ENCODE results near the gene SH3RF2. TPM values are rescaled to one million over a fixed set of nuclear protein-coding genes. Genes with fewer than 3 reads are reported as not detected.
"Not testable (repeated sequence)": the region's sequence is repeated elsewhere in the genome, so short reads cannot be mapped to it uniquely, and the experiment has no call there.

Gene SH3RF2
- 376 TPM for total RNA-seq
- long read RNA-seq, partial matches to known transcripts, result 458 of 487 reads
- long read RNA-seq, other reads (novel, unspliced or antisense), result 28 of 487 reads

DNA sequence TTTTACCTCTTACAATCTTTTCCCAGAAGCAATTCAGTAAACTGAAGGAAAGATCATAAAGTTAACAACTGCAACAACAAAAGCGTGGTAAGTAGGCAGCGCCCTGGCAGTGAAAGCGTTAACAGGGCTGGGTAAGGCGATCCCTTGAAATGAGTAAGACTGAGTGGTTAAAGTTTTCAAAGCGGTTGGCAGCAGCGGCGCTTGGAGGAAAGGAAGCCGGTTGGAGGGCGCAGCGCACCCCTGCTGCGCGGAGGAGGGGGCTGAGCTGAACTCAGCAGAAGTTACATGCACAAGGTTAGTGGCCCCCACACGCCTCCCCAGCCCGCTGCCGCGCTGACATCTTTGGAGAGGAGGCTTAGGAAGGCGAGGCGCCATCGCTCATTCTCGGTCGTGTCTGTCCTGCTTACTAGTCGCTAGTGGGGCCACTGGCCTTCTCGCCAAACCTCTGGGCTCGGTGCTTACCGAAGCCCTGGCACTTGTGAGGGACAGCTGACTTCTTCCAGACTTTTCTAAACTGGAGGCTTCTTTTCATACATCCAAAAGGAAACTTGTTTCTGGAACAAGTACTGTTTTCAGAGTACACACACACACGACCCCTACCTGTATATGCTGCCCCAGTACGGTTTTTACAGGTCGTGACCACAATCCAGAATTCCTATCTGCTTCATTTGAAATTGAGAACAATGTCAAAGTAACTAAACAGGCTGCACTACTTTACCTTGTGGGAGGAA is at the start of gene SH3RF2:
SH3RF2 (plus strand) TSS at position 178 of the 731 bp plus-strand sequence. CDS start 1,351 bp downstream, outside the sequence.
- TF ChIP-seq, protein P1, sequence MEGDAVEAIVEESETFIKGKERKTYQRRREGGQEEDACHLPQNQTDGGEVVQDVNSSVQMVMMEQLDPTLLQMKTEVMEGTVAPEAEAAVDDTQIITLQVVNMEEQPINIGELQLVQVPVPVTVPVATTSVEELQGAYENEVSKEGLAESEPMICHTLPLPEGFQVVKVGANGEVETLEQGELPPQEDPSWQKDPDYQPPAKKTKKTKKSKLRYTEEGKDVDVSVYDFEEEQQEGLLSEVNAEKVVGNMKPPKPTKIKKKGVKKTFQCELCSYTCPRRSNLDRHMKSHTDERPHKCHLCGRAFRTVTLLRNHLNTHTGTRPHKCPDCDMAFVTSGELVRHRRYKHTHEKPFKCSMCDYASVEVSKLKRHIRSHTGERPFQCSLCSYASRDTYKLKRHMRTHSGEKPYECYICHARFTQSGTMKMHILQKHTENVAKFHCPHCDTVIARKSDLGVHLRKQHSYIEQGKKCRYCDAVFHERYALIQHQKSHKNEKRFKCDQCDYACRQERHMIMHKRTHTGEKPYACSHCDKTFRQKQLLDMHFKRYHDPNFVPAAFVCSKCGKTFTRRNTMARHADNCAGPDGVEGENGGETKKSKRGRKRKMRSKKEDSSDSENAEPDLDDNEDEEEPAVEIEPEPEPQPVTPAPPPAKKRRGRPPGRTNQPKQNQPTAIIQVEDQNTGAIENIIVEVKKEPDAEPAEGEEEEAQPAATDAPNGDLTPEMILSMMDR (IDR thresholded peaks at IDR 0.05; ENCODE audit: borderline replicate concordance), result no peak
- no peaks in the 10 kb centered on the region for H3K9me3 ChIP-seq (replicated peaks)
- peaks cover 10% of the 10 kb centered on the region for H3K27me3 ChIP-seq (ENCODE audit: low read depth)
- peak within 1 kb of the TSS; percentile 65 for H3K4me3 ChIP-seq
- intact Hi-C loops (cut with micrococcal nuclease), result no loop called here
- H3K36me3 ChIP-seq, result no peaks in the 10 kb centered on the region
- peak within 1 kb of the TSS; percentile 54 for H3K27ac ChIP-seq (replicated peaks)
- peak; percentile 30 for DNase-seq
- H3K4me1 ChIP-seq, result peaks cover 44% of the 10 kb centered on the region

- TF ChIP-seq, protein P1 (IDR thresholded peaks at IDR 0.05; ENCODE audit: borderline replicate concordance), result no peak
- intact Hi-C loops (cut with micrococcal nuclease), result no loop called here
Observed at GRCh38 chr5:145887217-145887616, 49.2 kb upstream of the SH3RF2 start.

GRCh38 chr5:145887976-145888574 is 48.3 kb upstream of the SH3RF2 start:
- Histone ChIP-seq H3K36me3 (no peaks in the 10 kb centered on the region), H3K4me1 (no peaks in the 10 kb centered on the region), H3K9me3 (replicated peaks) (peaks cover 20% of the 10 kb centered on the region), H3K27me3 (ENCODE audit: low read depth) (no peaks in the 10 kb centered on the region), H3K4me3 (no peak overlapping the region), H3K27ac (replicated peaks) (no peak overlapping the region)
- TF ChIP-seq, protein P1 (IDR thresholded peaks at IDR 0.05; ENCODE audit: borderline replicate concordance), result peak; percentile 68
- intact Hi-C loops (cut with micrococcal nuclease), result no loop called here
- no peak for DNase-seq

More at GRCh38 chr5:145887217-145887616, 49.2 kb upstream of the SH3RF2 start:
- H3K4me3 ChIP-seq, result no peak overlapping the region
- no peak overlapping the region for H3K27ac ChIP-seq (replicated peaks)
- no peaks in the 10 kb centered on the region for H3K27me3 ChIP-seq (ENCODE audit: low read depth)
- no peaks in the 10 kb centered on the region for H3K36me3 ChIP-seq
- no peak for DNase-seq
- peaks cover 21% of the 10 kb centered on the region for H3K9me3 ChIP-seq (replicated peaks)
- H3K4me1 ChIP-seq, result no peaks in the 10 kb centered on the region

GRCh38 chr5:145889611-145890010 is 46.8 kb upstream of the SH3RF2 start:
- intact Hi-C loops (cut with micrococcal nuclease), result no loop called here
- no peak overlapping the region for H3K27ac ChIP-seq (replicated peaks)
- no peak overlapping the region for H3K4me3 ChIP-seq
- peaks cover 20% of the 10 kb centered on the region for H3K9me3 ChIP-seq (replicated peaks)
- H3K27me3 ChIP-seq (ENCODE audit: low read depth), result no peaks in the 10 kb centered on the region
- TF ChIP-seq, protein P1 (IDR thresholded peaks at IDR 0.05; ENCODE audit: borderline replicate concordance), result no peak
- no peaks in the 10 kb centered on the region for H3K4me1 ChIP-seq
- DNase-seq, result no peak
- no peaks in the 10 kb centered on the region for H3K36me3 ChIP-seq

- H3K4me3 ChIP-seq; H3K27ac ChIP-seq (replicated peaks); intact Hi-C loops (cut with micrococcal nuclease); DNase-seq; H3K4me1 ChIP-seq; H3K27me3 ChIP-seq (ENCODE audit: low read depth); H3K36me3 ChIP-seq: not testable (repeated sequence)
- H3K9me3 ChIP-seq (replicated peaks), result peaks cover 23% of the 10 kb centered on the region
Observed at GRCh38 chr5:145891378-145891777, 45.0 kb upstream of the SH3RF2 start.

DNA sequence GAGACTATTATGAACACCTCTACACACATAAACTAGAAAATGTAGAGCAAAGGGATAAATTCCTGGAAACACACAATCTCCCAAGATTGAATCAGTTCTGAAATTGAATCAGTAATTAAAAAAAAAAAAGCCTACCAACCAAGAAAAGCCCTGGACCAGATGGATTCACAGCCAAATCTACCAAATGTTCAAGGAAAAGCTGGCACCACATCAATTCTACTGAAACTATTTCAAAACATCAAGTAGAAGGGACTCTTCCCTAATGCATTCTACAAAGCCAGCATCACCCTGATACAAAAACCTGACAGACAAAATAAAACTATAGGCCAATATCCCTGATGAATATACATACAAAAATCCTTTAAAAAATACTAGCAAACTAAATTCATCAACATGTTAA is 38.2 kb upstream of the SH3RF2 start:
- no peaks in the 10 kb centered on the region for H3K36me3 ChIP-seq
- no peaks in the 10 kb centered on the region for H3K27me3 ChIP-seq (ENCODE audit: low read depth)
- DNase-seq, result no peak
- no peaks in the 10 kb centered on the region for H3K4me1 ChIP-seq
- intact Hi-C loops (cut with micrococcal nuclease), result no loop called here
- H3K27ac ChIP-seq (replicated peaks), result no peak overlapping the region
- H3K4me3 ChIP-seq, result no peak overlapping the region
- TF ChIP-seq, protein P1 (IDR thresholded peaks at IDR 0.05; ENCODE audit: borderline replicate concordance), result no peak
- peaks cover 12% of the 10 kb centered on the region for H3K9me3 ChIP-seq (replicated peaks)

Data from left ventricle myocardium inferior (tissue), 1 donor.